Measurements from ENCODE around the gene ARSH.
"Not testable (repeated sequence)": the region's sequence is repeated elsewhere in the genome, so short reads cannot be mapped to it uniquely, and the experiment has no call there.

ARSH gene

DNA sequence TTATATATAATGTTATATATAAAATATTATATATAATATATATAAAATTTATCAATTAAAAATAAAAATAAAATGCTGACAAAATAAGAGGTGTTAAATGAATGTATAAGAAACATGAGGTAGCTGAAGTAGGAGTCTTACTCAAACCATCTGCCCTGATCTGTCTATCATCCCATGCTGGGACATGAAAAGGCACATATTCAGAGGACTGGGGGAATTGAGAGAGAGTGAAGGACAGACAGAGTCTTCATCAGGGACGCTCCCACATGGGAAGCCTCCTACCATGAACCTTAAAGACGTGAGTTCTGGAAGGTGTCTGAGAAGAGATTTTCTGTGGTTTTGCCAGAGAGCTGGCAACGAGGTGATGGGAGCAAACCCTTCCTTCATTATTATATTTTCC lies 30.9 kb downstream of the ARSH start:
- DNase-seq (ENCODE audit: low spot score), result no peak

DNA sequence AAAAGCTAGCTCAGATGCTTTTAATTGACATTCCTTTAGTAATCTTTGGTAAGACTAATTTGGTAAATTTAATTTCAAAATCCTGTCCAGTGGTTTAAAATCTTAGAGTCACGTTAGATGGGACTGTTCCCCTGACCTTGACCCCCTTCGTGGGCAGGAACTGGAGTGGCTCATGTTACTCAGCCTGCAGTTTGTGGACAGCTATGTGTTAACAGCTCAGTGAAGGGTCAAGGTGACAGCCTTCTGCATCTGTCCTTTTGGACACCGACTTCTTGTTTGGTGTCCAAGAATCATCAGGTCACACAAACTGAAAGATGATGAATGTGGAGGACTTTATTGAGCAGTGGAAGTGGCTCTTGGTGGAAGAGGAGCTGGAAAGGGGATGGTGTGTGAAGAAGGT lies 37.9 kb downstream of the ARSH start:
- DNase-seq (ENCODE audit: low spot score), result no peak

DNA sequence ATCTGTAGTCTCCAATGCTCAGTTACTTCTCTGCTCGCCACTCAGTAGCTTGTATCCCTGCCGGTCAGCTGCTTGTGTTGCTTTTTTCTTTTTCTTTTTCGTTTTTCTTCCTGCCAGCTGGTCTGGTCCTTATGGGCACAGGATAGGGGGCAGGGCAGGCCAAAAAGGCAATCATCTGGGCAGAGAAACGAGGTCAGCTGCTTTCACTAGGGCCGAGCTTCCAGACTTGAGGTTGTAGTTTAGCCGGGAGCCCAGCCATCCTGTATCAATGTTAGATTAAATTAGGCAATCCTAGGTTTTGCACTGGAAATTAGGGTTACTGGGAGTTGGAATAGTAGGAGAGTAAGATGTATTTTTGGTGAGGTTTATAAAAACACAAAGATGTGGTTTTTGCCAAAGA lies 38.3 kb downstream of the ARSH start:
- no peak for DNase-seq (ENCODE audit: low spot score)

DNA sequence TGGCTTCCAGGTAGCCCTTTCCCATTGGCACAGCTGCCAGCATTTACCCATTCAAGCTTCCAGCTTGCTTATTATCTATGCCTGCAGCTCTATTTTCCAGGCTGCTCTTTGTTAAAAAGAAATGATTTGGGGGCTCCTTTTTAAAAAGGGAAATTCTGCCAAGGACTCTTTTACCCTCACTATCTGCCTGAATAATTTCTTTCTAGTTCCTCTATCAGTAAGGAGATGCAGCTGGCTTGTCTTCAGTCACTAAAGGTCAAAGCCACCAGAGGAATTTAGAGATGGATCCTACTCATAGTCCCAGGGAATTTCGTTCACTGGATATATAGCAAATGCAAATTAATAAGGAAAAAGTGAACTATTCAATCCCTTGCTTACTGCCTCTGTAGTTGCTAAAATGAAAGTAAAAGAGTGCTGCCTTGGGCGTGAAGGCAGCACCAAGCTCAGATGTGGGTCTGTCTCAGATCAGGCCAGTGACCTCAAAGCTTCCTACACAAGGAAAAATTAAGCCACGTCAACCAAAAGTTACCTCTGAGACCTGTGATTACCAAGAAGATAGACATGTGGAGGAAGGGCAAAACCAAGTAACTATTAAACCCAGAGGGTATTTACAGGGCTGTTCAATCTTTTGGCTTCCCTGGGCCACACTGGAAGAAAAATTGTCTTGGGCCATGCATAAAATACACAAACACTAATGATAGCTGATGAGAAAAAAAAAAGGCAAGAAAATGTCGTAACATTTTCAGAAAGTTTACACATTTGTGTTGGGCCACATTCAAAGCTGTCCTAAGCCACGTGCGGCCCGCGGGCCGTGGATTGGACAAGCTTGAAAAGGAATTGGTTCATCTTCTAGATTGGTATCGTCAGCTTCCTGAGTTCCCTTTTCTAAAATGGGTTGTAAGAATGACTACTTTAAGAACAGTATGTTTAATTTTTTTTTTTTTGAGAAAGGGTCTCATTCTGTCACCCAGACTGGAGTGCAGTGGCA lies 40.2 kb downstream of the ARSH start:
- DNase-seq (ENCODE audit: low spot score), result no peak

DNA sequence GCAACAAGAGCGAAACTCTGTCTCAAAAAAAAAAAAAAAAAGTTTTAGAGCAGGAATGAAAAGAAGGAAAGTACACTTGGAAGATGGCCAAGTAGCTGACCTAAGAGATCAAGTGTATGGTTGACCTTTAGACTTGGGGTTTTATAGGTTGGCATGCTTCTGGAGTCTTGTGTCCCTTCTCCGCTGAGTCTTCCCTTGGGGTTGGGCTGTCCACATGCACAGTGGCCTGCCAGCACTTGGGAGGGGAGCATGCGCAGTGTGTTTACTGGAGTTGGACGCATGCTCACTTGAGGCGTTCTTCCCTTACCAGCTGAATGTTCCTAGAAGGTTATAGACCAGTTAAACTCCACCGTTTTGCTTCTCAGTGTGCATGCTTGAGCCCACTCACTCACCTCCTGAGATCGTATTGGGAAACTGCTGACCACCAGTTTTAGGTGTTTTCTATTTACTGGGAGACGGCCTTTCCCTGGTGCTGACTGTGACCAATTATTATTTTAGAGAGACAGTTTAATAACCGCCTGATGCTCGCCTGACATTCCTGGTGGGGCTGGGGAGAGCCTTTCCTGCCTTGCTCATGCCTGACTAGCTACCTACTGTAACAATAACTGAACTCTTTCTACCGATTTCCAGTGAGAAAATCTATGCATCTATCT lies 44.3 kb downstream of the ARSH start:
- not testable (repeated sequence) for DNase-seq (ENCODE audit: low spot score)

DNA sequence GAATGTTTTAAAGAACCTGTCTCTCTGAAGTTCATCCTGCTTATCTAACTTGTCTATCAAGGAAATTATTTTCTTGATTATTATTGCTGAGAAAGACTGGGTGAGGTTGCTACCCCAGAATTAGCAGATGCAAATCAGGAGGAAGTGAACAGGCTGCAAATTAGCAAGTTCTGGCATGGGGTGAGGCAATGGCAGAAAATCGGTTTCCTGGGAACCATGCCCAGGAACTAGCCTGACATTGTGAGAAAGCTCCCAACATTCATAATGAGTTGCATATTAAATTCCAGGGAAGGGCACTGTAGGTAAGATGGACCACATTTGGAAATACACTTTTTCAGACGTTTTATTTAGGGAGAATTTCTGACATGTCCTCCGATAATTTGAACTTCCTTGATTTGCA lies 46.5 kb downstream of the ARSH start:
- DNase-seq (ENCODE audit: low spot score), result no peak

DNA sequence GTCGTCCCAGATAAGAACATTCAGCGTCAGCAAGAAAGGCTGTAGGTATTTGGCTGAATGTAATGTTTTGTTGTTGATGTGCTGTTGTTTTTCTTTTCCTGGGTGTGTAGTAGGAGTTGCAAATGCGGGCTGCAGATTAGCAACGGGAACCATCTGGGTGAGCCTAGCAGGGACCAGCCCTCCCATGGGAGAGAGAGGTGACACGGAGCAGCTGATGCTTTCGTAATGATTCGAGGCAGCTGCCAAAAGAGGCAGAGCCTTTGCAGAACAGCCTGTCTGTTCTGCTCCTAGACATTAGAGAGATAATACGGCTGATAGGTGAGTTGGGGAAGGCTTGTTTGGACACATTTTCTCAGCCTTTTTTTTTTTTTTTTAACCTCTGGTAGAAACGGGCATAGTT lies 60.2 kb downstream of the ARSH start:
- DNase-seq (ENCODE audit: low spot score), result no peak

DNA sequence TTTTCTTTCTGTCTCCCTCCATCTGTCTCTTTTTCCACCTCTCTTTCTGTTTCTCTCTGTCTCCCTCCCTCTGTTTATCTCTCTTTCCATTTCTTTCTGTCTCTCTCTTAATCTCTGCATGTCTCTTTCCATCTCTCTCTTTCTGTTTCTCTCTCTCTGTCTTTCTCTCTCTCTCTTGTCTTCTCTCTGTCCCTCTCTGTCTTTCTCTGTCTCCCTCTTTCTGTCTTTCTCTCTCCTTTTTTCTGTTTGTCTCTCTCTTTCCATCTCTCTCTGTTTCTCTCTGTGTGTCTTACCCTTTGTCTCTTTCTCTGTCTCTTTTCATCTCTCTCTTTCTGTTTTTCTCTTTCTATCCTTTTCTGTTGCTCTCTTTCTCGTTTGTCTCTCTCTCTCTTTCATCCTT lies 69.6 kb downstream of the ARSH start:
- no peak for DNase-seq (ENCODE audit: low spot score)

DNA sequence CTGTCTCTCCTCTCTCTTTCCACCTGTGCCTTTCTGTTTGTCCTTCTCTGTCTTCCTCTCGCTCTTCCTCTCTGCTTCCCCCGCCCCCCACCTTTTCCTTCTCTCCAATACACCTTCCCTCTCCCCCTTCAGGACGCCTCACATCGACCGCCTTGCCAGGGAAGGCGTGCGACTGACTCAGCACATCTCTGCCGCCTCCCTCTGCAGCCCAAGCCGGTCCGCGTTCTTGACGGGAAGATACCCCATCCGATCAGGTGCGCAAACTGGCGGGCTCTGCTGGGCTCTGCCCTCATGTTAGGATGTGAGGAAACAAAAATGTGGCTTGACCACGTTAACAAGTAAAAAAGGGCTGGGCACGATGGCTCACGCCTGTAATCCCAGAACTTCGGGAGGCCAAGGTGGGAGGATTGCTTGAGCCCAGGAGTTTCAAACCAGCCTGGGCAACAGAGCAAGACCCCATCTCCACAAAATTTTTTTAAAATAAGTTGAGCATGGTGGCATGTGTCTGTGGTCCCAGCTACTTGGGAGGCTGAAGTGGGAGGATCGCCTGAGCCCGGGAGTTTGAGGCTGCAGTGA lies 70.2 kb downstream of the ARSH start:
- DNase-seq (ENCODE audit: low spot score), result no peak

All from COLO829 (cell line).